ENCODE measurements around the gene KCNG3. TPM values are rescaled to one million over a fixed set of nuclear protein-coding genes. Genes with fewer than 3 reads are reported as not detected.

The KCNG3 gene
- total RNA-seq, 2 experiments from 2014 or later: 0.10 to 0.13 TPM

DNA sequence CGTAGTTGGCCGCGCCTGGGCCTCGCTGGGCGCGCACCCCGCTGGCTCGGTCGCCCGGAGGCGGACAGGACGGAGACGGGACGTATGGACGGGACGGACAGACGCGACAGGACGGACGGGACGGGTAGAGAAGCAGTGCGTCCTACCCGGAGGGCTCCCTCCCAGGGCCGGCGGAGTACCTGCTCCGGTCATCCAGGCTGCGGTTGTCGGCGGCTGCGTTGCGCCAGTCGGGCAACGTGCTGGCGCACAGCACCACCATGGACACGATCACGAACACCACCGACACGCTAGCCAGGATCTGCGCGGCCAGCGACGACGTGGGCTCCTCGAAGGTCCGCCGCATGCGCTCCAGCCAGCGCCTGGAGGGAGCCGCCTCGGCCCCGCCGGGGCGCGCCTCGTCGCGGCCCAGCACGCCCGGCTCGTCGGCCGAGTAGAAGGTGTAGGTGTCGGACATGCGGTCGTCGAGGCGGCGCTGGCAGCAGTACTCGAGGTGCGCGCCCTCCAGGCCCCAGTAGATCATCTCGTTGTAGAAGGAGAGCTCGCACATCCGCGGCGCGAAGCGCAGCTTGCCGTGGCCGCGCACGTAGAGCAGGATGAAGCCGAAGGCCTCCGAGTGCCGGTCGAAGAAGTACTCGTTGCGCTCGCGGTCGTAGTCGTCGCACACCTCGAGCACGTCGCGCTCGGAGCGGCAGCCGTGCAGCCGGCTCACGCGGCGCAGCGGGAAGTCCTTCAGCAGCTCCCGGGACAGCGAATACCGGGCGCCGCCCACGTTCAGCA is 903 bp downstream of the KCNG3 start:
- ChIA-PET POLR2A (no interaction called here), CTCF (interaction anchor here (0.6 kb wide), 1 partner anchor 127 kb away, joined by 3 read pairs; no protein-coding TSS in a partner anchor)

DNA sequence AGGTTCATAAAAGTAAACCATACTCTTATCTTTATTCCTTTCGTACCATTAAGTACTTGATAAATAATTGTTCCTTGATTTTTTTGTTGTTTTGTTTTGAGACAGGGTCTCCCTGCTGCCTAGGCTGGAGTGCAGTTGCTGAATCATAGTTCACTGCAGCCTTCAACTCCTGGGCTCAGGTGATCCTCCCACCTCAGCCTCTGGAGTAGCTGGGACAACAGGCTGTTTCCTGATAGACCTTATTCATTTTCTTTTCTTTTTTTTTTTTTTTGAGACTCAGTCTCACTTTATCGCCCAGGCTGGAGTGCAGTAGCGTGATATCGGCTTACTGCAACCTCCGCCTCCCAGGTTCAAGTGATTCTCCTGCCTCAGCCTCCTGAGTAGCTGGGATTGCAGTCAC is 5.5 kb downstream of the KCNG3 start:
- ChIA-PET CTCF (interaction anchor here (0.7 kb wide), 1 partner anchor 554 kb away, joined by 3 read pairs; no protein-coding TSS in a partner anchor), POLR2A (no interaction called here)

DNA sequence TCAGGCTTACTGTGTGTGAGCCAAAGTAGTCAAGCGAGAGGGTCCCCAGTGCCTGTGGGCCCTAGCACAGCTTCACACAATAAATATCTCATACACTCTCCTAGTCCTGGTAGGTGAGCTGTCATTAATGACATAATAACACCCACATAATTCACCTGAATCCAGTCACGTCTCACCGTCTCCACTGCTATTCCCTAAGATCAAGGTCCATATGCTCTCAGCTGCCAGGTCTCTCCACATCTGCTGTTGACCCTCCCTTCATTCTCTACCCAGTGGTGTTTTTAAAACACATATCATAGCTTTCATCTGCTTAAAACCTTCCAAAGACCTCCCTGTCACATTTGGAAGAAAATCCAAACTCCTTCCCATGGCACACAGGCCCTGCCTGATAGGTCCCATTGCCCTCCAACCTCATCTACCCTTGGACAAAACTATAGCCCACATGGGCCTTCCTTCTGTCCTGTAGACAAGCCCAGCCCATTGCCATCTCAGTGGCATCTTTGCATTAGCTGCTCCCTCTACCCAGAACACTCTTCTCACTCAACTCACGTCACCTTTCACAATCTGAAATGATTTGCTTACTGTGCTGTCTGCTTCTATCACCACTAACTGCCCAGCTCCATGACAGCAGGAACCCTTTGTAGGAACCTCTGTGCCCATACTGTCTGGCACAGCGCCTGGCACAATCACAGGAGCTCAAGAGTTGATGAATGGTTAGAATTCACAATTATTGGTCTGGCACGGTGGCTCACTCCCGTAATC is 7.5 kb downstream of the KCNG3 start:
- ChIA-PET POLR2A (interaction anchor here (0.6 kb wide), 1 partner anchor 116 kb away, joined by 11 read pairs; no protein-coding TSS in a partner anchor), CTCF (no interaction called here)

DNA sequence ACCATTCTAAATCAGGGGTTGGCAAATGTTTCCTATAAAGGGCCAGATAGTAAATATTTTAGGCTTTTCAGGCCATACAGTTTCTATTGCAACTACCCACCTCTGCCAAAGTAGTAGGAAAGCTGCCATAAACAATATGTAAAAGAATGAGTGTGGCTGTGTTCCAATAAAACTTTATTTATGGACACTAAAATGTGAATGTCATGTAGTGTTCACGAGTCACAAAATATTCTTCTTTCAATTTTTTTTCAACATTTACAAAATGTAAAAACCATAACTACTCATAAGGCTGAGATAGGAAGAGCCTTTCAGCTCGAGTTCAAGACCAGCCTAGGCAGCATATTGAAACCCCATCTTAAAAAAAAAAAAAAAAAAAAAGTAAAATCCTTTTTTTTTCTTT is 13.4 kb downstream of the KCNG3 start:
- ChIA-PET POLR2A (no interaction called here), CTCF (no interaction called here)

DNA sequence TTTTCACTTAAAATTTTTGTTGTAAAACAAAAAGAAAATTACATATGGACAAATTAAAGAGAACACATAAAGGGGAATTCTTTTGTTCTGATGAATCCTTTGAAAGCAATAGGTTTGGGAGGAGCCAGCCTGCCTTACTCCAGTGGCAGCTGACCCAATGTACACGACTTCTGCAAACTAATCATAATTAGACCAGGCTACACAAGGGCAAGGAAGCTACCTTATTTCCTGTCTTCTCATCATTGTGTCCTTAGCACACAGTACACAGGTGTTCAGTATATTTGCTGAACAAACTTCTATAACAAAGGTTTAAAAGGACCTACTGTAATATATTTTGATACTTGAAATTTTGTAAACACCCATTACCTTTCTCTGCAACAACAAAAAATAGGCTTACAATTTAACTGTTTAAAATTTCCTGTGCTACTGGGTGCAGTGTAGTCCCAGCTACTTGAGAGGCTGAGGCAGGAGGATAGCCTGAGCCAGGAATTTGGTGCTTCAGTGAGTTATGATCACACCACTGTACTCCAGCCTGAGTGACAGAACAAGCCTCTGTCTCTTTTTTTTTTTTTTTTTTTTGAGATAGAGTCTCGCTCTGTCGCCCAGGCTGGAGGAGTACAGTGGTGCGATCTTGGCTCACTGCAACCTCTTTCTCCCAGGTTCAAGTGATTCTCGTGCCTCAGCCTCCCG is 18.9 kb downstream of the KCNG3 start:
- ChIA-PET POLR2A (no interaction called here), CTCF (no interaction called here)

DNA sequence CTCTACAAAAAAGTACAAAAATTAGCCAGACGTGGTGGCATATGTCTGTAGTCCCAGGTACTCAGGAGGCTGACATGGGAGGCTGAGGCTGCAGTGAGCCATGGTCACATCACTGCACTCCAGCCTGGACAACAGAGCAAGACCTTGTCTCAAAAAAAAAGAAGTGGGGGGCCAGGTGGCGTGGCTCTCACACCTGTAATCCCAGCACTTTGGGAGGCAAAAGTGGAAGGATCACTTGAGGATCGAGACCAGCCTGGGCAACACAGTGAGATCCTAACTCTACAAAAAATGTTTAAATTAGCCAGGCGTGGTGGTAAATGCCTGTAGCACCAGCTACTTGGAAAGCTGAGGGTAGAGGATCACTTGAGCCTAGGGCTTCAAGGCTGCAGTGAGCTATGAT is 23.1 kb downstream of the KCNG3 start:
- CTCF ChIA-PET: no interaction called here

DNA sequence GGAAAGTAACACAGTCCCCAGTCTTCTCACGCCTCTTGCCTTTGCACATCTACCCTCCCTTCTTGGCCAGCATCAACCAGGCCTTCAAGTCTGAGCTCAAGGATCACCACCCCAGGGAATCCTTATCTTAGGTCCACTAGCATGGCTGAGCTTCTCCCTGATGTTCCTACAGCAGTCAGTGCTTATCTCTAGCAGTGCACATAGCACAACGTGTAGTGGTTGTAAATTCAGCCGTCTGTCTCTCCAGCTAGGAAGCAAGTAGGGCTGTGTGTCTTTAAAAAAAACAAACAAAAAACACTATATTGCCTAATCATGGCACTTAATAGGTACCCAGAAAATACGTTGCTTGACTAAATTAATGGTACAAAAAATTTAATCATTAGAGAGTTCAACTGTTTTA is 29.2 kb downstream of the KCNG3 start:
- POLR2A ChIA-PET: no interaction called here
- CTCF ChIA-PET: no interaction called here

More for the DNA sequence above, 23.1 kb downstream of the KCNG3 start:
- POLR2A ChIA-PET: no interaction called here

DNA sequence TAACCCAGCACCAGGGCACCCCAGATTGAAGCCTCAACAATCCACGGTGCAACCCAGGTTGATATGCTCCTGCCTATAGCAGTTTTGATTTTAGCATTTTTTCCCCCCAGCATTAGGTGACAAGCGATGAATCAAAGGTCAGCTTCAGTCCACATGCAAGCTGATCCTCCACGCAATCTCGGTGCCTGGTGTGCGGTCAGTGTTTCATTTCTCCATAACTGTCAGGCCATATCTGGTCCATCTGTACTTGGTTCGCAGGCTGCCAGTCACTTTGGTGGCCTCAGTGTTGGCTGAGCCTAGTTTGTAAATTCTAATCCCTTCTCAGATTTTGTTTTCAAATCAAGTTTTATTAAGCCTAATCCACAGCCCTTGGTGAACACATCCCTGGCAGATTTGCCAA is 30.2 kb downstream of the KCNG3 start:
- ChIA-PET CTCF (no interaction called here), POLR2A (no interaction called here)

DNA sequence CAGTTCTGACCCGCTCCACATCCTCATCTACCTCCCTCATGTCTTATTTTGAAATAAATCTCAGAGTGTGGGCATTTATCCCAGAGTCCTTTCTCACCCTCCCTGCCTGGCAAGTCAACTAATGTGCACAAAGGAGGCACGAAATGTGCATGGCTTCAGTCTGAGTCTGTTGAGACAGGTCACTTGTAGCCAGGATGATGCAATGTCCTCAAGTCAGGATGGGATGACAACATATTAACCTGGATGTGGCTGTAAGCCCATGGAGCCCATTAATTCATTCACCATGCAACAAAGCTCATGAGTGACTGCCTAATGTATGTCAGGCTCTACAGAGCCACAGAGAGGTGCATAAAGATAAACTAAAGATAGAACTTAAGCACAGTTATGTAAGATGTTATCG is 34.5 kb downstream of the KCNG3 start:
- POLR2A ChIA-PET: no interaction called here
- CTCF ChIA-PET: no interaction called here

DNA sequence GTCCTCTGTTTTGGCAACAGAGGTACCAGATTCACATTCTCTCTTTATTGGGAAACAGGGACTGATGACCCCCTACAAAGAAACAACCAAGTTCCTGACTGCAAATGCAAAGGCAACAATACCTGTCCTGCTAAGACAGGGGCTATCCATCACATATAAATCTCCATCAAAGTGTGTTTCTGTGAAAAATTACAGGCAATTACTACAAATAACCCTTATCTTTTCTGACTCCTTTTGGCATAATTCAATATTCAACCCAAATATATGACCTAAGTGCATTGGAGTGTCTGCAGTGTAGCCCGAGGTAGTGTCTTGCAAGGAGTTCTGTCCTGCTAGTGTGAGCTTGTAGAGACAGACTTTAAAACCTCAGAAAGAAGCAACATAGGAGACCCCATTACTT is 35.4 kb downstream of the KCNG3 start:
- ChIA-PET CTCF (no interaction called here), POLR2A (no interaction called here)

DNA sequence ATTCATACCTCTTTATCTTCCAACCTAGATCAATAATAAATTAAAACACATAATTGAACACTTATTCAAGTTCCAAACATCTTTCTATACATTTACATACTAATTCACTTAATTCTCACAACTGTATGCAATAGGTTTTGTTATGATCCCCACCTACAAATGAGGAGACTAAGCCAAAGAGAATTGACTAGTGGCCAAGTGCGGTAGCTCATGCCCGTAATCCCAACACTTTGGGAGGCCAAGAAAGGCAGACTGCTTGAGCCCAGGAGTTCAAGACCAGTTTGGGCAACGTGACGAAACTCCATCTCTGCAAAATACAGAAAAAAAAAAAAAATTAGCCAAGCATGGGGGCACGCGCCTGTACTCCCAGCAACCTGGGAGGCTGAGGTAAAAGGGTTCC is 36.8 kb downstream of the KCNG3 start:
- ChIA-PET POLR2A (no interaction called here), CTCF (interaction anchor here (0.6 kb wide), 1 partner anchor 1549 kb away, joined by 3 read pairs; no protein-coding TSS in a partner anchor)

DNA sequence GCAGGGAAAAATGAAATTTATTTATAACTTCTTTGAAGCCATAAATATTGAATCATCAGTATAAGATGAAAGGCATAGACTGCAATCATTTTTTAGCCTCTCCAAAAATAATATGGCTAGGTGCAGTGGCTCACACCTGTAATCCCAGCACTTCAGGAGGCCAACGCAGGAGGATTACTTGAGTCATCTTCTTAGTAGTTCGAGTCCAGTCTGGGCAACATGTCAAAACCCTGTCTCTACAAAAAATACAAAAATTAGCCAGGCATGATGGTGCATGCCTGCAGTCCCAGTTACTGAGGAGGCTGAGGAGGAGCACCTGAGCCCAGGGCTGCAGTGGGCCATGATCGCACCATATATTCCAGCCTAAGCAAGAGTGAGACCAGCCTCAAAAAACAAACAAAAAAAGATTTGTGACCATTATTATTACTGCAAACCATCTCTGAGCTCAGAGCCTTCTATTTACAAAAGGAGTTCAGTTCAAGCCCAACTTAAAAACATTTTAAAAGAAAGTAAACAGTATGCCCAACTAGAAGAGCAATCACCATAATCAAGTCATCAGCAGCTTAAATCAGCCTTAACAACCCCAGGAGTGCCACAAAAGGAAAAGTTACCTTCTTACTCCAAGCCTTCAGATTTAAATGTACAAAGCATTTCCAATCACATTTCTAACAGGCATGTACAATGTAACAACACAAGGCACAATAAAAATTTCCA is 37.5 kb downstream of the KCNG3 start:
- ChIA-PET POLR2A (no interaction called here), CTCF (interaction anchor here (0.6 kb wide), 1 partner anchor 1548 kb away, joined by 3 read pairs; no protein-coding TSS in a partner anchor)

DNA sequence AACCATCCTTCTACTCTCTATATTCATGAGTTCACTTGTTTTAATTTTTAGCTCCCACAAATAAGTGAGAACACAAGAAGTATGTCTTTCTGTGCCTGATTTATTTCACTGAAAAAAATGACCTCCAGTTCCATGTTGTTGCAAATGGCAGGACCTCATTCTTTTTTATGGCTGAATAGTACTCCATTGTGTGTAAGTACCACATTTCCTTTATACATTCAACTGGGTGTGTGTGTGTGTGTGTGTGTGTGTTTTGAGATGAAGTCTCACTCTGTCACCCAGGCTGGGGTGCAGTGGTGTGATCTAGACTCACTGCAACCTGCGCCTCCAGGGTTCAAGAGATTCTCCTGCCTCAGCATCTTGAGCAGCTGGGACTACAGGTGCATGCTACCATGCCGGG is 41.2 kb downstream of the KCNG3 start:
- ChIA-PET POLR2A (no interaction called here), CTCF (no interaction called here)

DNA sequence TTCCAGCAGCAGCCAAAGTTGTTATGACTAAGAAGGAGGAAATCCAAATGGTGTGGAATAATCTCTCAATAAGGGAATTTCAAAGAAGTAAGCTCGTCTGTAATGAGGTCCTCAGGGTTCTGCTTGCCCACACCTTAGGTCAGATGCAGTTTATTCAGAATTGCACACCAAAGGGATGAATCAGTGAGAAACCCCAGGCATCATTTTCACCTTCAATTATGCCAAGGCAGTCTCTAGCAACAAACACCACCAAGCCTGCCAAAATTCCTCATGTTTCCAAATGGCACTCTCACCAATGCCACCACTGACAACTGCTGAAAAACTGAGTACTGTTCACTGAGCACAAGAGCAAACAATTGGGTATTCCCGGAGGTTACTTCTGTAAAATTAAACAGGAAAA is 43.6 kb downstream of the KCNG3 start:
- ChIA-PET POLR2A (no interaction called here), CTCF (no interaction called here)

DNA sequence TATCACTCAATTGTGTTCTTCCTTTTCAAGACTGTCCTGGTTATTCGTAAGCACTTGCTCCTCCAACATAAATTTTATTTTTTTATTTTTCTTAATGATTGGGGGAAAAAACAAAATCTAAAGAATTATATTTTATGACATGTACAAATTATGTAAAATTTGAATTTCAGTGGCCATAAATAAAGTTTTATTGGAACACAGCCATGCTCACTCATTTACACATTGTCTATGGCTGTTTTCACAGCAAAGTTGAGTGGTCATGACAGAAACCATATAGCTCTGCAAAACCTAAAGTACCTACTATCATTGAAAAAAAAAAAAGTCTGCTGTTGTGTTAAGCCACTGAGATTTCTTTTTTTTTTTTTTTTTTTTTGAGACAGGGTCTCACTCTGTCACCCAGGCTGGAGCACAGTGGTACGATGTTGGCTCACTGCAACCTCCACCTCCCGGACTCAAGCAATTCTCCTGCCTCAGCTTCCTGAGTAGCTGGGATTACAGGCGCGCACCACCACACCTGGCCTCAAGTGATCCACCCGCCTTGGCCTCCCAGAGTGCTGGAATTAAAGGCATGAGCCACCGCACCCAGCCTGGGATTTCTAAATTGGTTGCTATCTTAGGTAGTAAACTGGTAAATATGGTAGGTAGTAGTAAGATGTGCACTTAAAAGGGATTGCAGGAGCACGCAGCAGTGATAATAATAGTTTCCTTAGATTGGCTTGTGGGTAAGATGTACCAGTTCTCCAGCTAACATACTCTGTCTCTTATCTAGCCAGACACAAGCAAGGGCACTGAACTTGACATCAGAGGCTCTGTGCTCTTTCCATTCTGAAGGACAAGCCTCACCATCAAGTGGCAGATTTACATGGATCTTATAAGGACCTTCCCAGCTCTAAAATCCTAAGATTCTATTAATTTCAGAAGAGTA is 44.4 kb downstream of the KCNG3 start:
- CTCF ChIA-PET: no interaction called here
- POLR2A ChIA-PET: interaction anchor here (0.7 kb wide), 1 partner anchor 100 kb away, joined by 5 read pairs; no protein-coding TSS in a partner anchor

DNA sequence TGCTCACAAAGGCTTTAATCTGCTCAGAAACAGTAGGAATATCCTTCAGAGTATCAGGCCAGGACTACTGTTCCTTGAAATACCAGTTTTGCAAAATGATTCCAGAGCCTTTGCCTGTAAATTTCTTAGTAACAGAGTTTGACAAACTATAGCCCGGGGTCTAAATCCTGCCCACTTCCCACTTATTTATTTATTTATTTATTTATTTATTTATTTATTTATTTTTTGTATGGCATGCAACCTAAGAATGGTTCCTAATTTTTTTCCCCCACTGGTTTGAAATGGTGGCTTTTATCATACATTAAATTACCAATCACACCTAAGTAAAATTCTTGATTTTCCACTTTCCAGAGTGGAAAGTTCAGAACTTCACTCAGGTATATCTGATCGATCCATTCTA is 45.6 kb downstream of the KCNG3 start:
- POLR2A ChIA-PET: no interaction called here
- CTCF ChIA-PET: no interaction called here

DNA sequence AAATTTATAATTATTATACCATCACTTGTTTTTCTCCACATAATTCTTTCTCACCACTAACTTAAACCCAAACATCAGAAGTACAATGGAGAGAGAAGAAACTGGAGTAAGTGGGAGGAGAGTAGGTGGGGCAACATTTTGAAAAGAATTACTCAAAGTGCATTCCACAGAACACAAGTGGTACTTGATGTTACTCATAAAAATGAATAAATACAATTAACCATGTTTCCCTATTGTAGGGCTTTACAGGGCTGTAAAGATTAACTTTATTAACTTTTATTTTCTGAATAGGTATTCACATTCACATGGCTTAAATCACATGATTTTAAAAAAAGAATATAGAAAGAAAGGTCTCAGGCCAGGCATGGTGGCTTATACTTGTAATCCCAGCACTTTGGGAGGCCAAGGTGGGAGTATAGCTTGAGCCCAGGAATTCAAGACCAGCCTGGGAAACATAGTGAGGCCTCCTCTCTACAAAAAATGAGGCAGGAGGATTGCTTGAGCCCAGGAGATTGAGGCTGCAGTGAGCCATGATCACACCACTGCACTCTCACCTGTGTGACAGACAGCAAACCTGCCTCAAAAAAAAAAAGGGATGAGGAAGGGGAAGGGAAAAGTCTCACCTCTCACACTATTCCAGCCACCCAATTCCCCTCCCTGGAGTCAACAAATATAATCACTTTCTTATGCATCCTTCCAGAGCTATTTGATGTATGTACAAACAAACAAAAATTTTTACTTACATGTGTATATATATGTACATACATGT is 47.1 kb downstream of the KCNG3 start:
- POLR2A ChIA-PET: no interaction called here
- CTCF ChIA-PET: no interaction called here

DNA sequence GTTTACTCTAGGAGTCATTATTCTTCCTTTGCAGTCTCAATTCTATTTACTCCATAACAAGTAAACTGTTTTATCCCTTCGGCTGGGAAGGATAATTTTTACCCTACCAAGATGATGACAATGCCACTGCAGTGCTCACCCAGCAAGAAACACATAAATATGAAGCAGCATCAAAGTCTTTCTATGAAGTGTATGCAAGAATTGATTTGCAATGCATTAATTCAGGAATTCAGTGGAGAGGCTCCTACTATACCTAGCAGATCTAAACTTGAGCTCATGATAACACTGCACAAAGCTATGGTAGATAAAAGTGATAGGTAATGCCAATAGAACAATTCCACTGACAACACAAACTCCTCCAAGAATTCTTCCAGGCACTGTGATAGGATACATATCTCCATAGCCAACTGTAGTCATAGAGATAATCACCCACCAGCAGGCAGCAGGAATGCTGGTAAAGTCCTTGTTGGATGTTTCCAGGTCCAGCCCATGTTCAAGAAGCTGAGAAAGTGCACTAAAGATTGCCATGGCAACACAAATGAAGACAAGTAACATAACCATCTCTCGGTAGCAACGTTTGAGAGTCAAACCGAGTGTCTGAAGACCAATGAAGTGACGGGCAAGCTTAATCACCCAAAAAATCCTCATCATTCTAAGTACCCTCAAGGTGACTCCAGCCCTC is 49.9 kb downstream of the KCNG3 start:
- CTCF ChIA-PET: interaction anchor here (0.6 kb wide), 1 partner anchor 79 kb away, joined by 3 read pairs; no protein-coding TSS in a partner anchor
- POLR2A ChIA-PET: no interaction called here
